Dedifferentiated amniotic fluid mesenchymal stem cell (primary cell): ENCODE results near the gene C15orf40.
A peak's percentile ranks its signal among the peaks of the same experiment; 100 is the strongest.

Experiments
- DNase-seq: peaks from one replicate; pipeline ENCODE4 v3.0.0-alpha.2; 2016; ENCODE audit errors: extremely low spot score

Gene C15orf40

DNA sequence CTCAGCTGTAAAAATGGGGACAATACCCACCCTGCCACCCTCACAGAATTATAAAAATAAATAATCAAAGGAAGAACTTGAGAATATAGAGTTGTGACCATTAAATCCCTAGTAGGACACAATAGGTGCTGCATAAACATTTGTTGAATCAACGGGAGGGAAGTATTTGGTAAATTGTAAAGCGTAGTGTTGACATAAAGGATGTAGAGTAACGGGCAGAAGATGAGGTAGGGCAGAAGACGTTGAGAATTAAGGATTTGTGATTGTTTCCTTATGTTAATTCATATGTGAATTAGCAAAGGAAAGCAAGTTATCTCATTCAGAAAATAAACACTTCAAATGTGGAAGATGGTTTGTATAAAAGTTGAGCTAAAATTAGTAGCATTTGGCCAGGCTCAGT is 18.3 kb downstream of the C15orf40 start:
- no peak for DNase-seq

DNA sequence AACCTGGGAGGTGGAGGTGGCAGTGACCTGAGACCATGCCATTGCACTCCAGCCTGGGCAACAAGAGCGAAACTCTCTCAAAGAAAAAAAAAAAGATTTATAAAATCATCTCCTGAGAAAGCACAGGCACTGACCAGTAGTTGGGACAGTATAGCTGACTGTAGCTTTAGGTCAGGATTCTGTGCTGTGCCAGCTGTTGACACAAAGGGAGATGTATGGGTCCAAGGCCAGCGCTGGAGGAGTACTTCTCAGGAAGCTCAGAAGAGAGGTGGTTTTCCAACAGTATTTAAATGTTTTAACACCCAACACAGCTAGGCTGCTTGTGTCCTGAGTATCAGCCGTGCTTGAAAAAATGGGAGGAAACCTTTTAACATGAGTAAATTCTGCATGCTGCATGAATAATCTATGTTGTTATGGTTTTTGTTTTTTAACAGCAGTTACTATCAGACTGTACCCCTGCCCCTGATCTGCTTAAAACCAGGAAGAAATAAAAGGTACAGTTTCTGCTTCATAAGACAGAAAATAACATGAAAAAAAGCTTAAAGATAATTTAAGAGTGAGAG is 18.9 kb downstream of the C15orf40 start:
- DNase-seq = no peak

DNA sequence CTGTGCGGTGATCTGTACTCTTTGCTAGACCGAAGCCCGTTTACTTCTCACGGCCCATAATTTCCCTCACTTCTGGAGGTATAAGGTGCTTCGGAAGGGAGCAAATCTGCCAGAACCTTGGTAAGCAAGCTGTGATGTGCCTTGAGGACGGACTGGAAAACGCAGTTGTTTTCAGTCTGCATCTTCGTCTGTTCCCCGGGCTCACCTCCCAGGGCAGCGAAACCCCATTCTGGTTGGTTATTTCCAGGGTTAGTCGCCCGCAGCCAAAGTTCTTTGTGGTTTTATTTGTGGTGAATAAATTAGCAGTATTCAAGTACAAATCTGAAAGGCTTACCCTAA is 25.0 kb downstream of the C15orf40 start:
- DNase-seq = no peak

DNA sequence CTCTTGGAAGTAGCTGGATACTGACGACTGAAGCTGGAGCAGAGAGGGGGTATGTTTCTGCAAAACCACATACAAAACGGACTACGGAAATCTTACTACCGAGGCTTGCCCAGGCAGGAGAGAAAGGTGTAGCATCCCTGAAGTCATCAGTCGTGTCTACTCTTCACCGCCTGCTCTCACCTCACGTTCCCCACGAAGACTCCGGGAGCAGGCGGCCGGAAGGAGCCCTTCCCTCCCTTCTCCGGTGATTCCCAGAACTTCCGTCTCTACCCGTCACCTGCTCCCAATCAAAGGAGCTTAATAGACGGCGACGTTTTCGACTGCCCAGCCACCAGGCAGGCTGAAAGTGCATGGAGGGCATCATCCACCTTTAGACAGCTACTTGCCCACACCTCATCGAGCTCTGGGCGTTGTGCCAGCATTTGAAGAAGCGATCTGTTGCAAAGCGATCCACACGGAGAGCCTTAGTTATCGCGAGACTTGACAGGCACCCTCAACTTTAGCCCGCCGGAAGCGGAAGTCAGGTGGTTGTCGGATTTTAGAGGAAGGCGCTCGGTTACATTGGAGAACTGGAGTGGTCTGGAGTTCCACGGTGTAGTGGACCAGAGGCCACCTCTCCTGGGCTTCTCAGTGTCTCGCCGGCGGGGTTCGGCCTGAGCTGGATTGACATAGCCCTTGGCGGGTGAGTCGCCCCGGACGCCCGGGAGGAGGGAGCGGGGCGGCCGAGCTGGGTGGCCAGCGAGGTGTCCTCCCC is 25.6 kb downstream of the C15orf40 start, which contains the start of gene RAMAC:
Gene RAMAC (plus strand): TSS at position 523 of the 754 bp plus-strand sequence. CDS start 2,809 bp downstream, outside the sequence.
- peak; percentile 97 for DNase-seq

DNA sequence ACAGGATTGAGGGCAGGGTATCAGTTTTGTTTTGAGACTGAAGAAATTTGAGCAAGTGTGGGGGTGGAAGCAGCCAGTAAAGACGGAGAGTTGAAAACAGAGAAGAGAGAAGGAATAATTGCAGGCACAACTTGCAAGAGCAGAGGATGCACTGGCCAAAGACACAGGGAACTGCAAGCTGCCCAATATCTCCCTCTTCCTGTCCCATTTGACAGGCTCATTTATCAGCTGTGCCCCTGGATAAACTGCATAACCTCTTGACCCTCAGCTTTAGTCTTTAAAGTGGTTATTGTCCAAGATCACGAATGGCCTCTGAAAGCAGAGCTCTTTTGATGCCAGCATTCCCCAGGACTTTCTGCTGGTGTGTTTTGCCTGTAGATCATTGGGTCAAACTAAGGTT is 30.5 kb downstream of the C15orf40 start:
- no peak for DNase-seq

DNA sequence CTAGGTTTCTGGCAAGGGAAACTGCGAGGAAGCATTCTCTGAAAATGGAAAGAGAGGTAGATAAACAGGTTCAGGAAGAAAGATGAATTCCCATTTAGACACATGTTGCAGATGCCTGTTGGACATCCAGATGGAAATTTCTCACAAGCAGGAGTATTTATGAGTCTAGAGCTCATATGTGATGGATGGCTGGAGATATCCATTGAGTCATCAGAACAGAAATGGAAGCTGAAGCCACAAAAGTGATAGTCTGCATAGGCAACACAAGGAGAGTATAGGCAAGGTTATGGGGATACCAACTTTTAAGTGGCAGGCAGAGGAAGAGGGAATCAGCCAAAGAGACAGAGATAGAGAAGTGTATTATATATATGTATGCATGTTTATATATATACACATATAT is 31.7 kb downstream of the C15orf40 start:
- no peak for DNase-seq

DNA sequence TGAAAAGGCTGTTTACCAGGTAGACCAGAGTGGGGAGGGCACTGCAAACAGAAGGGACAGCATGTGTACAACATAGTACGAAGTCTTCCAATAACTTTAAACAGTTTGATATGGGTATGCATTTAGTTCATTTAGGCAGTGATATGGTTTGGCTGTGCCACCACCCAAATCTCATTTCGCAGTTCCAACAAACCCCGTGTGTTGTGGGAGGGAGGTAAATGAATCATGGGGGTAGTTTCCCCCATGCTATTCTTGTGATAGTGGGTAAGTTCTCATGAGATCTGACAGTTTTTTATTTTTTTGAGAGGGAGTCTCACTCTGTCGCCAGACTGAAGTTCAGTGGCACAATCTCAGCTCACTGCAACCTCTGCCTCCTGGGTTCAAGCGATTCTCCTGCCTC is 33.0 kb downstream of the C15orf40 start:
- no peak for DNase-seq

DNA sequence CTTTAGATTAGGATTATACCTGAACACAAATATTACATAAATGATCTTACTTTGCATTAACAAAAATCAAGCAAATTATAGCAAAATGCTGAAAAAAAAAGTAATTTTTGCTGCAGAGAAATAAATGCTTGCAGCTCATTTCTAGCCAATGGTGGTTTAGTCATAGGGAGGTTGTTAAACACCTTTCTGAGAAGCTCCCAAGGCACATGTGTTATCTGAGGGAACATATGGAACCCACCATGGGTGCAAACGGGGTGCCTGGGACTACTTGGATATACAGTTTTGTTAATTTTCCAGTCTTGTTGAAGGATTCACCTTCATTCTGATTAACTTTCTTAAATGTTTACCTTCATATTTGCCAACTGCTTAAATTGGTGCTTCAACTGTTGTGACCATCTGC is 34.4 kb downstream of the C15orf40 start:
- no peak for DNase-seq

DNA sequence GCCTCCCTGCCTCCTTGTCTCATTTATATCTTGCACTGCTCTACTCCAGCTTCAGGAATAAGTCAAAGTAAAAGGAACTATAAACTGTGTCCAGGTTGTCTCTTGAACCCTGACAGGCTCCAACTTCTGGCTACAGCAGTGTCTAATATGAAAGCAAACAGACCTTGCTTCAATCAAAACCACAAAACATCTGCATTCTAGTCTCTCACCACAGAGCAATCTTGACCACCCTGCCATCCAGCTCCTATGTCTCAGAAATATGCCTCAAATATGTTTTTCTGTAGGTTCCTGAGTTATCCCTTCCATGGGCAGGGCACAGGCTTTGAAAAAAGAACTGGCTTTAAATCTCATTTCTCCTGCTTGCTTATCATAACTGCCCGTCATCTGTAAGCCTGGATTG is 38.4 kb downstream of the C15orf40 start:
- no peak for DNase-seq

DNA sequence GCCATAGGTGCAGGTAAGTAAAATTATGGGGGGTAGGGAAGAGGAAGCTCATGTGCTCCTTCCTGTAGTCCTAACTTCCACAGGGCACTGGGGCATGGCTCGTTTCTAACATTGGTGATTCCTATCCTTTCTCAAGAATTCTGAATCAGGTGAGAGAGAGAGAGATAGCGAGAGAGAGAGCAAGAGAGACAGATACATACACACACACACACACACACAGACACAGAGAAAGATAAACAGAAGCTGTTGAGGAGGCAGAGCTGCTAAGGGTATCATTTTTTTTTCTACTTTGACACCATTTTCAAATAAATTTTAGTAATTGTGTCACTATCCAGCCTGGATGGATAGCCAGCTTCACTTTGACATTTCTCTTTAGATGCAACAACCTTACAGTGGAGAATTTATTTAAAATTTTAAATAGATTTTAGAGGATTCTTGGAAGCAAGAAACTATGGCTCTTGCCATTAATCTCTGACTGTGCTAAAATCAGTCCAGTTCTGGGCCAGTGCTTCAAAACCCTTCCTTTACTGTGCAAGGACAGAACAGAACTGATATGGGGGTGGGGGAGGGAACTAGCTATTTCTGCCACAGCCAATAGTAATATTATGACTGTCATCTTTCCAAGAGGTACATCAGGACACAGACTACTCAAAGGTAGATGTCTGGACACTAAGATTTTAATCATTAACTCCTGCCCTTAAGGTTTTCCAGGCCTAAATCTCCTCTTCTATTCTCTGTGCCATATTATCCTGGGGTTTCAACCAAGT is 40.0 kb downstream of the C15orf40 start:
- no peak for DNase-seq

DNA sequence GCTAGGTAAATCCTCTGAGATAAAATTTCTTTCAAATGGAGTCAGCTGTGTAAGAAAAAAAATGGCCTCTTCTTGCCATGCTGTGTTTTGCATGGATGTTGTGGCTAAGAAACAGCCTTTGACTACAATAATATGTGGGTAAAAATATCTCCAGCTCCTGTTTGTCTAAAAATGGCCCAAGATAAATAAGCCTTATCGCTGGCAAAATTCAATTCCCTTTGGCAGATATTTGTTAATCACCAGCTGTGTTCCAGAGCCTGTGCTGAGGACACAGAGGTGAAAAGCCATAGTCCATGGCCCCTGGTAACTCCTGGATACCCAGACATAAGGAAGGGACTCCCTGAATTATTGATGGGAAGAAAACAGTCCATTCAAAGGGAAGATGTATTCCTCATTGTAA is 40.7 kb downstream of the C15orf40 start:
- no peak for DNase-seq

DNA sequence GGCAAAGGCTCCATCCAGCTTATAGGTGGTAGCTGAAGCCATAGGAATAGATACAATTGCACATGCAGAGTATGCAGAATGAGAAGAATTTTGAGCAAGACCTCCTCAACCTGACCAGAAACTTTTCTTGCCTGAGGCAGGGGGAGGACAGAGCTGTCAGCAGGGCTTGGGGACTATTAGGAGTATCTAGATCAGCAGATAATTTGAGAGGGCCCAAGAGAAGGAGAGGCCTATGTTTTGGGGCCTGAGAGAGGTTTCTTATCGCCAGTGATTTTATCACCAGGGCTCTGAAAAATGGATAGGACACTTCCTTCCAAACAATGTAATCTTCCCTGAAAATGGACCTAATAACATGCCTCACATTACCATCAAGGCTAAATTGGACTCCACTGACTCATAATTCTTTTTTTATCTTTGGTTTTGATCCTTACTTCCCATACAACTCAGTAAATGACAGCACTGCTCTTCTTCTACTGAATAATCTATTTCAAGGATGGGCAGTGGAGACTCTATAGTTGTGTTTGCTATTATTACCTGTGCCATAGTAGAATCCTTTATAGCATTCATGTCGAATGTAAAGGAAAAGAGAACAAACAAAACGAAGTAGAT is 41.3 kb downstream of the C15orf40 start:
- DNase-seq = no peak

DNA sequence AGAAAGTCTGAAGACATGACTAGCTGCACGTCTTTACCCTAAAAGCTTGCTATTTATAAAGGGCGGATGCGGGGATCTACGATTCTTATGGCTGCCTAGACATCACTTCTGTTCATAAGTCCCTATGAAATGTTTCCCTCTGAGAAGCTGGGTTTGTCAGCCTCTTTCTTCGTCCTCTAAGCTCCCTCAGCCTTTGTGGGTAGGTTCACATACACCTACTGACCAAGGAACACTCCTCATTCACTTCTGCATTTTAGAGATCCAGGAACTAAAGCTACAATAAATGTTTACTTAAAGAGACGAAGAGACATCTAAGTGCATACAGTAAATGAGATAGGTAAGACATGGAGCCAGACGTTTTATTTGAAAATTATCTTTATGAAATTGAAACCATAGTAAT is 42.1 kb downstream of the C15orf40 start:
- no peak for DNase-seq

DNA sequence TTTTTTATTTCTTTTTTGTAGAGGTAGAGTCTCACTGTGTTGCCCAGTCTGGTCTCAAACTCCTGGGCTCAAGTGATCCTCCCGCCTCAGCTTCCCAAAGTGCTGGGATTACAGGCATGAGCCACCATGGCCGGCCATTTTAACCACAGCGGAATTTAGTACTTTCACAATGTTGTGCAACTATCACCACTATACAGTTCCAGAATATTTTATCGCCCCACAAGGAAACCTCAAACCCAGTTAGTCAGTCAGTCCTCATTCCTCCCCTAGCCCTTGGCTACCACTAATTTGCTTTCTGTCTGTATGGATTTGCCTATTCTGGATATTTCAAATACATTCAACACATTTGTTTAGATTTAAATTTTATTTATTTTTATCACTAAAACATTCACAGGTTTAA is 43.4 kb downstream of the C15orf40 start:
- no peak for DNase-seq

DNA sequence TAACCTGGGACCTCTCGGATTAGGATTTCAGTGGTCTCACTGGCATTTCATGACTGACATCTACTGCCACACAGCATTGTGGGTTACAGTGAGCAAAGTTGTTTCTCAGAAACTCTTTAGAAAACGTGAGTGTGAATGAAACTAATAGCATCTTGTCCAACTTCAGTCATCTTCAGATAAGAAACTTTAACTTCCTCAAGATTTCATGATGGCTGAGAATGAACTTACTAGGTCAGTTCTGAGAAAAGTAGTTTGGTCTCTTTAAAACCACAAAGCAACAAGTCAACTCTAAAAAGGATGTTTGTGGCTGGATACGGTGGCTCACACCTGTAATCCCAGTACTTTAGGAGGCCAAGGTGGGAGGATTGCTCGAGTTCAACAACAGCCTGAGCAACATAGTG is 44.8 kb downstream of the C15orf40 start:
- DNase-seq = no peak

DNA sequence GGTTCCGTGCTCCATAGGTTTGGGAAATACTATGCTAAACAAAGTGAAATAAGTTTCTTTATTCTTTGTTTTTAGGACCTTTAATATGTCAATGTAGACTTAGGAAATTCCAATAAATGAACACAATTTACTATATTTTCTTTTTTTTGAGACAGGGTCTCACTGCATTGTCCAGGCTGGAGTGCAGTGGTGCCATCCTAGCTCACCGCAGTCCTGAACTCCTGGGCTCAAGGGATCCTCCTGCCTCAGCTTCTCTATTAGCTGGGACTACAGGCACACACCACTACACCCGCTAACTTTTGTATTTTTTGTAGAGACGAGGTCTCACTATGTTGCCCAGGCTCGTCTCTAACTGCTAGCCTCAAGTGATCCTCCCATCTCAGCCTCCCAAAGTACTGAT is 46.5 kb downstream of the C15orf40 start:
- DNase-seq = no peak

DNA sequence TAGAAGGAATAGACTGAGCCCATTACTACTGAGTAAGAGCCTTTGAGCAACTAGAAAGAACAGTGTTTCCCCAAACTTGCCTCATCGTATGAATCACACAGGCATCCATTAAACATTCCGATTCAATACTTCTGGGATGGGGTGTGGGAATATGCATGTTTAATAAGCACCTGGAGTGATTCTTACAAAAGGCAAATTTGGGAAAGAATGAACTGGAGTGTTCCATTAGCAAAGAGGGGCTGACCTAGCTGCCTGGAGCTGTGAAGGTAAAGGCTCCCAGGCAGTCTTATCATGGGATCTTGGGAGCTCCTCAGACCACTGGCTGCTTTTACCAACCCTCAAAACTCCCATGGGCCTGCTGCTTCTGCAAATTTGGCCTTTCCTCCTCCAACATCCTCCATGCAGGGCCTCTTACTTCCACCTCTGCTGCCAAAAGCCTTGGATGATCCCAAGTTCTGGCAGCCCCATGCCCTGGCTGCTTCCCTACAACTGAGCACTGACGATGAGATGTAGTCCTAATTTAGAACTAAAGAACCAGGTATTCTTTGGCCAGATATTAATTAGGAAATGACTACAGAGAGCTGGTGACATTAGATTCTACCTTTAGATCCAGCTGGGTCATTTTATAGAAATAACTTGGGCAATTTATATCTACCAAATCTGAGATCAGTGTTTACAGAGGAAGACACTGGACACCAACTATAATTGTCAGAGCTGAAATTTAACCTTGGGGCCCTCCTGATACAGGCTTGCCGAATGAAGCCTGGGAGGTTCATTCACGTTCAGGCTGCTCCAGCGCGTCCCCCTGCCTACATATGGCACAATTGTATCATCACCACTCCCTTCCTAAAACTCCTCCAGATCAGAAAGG is 47.7 kb downstream of the C15orf40 start:
- DNase-seq = no peak

DNA sequence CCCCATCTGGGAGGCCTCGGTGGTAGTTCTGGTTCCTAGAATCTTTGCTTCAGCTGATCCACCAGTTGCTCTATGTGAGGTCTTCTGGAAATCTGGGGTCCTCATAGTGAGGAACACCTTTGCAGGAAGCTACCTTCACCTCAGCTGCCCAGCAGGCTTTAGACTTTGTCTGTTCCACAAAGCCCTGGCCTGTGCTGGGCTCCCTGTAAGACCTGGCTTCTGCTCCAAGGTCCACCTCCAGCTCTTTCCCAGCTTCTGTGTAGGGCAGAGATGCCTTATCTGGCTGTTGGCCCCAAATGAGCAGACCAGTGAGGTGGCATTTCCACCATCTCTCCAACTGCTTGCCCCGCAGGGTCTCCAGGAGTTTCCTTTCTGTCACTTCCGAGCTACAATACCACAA is 50.7 kb downstream of the C15orf40 start:
- DNase-seq = no peak

DNA sequence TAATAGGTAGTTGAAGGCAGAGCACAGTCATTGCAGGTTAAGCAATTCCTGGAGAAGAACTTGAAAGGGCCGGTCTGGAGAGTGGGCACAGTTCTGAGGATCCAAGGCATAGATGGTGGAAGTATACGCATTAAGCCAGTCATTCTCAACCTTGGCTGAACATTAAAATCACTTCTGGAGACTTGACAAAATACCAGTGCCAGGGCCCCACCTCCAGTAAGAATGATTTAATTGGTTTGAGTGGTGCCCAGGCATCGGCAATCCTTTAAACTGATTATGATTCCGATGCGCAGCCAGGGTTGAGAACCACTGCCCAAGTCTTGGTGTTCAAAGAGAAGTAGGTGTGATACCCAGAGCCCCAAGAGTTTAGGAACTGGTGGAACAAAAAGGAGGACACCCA is 52.0 kb downstream of the C15orf40 start:
- no peak for DNase-seq

DNA sequence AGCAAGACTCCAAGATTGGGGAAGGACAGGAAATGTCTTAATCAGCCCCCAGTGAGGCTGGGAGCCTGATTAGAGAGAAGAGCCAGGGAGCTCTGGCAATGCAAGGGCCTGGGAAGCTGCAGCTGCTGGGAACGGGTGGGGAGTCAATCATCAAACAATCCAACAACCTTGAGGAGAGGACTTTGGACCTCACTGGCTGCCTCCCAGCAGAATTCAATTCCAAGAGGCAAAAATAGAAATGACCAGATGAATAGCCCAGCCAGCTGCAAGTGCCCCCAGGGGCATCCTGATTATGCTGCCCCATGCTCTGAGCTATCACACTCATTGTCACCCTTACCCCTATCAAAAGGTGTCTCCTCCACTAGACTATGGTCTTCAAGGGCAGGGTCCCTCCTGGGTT is 52.8 kb downstream of the C15orf40 start:
- DNase-seq = no peak

DNA sequence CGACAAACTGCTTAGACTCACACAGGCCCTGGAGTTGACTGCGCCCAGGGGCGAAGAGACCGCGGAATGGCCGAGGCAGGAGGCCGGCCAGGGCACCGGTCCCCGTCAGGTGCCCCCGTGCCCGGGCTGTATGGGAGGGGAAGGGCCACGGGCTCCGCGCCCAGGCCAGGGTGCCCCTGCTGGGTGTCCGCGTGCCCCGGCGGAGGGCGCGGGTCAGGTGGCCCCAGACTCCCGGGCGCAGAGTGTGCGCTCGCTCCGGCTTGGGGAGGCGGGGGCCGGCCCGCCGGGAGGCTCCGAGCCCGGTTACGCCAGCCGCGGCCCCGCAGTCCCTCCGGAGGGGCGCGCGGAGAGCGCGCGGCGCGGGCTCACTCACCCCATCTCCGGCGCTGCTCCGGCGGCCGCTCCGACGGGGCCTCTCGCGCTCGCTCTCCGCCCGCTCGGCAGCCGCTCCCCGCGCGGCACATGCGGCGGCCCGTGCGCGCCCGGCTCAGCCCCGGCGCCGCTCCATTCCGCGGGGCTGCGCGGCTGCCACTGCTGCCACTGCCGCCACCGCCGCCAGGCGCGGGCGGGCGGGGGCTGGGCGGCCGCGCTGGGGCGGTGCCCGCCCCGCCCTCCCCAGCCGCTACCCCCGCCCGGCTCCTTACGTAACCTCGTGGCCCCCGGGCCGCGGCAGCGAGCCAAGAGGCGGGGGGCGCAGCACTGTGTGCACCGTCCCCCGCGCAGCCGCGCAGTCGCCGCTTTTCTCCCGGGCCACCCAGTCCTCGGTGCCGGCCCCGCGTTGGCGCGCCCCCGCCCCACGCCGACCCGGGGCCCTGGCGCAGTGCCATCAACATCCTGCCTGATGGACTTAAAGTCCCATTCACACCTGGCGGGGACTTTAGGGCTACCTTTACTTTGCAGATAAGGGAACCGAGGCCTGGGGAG is 59.0 kb downstream of the C15orf40 start, which contains the start of gene HOMER2:
Gene HOMER2 (minus strand): TSS at position 563 of the 924 bp plus-strand sequence. CDS start 185 bp downstream, at position 378.
- no peak for DNase-seq
